D721Med (cell line): ENCODE results near the gene PLPPR1.

ENCODE experiments used
- DNase-seq: peaks from one replicate; pipeline ENCODE4 v3.0.0; 2011; ENCODE audit warnings: low spot score; ENCODE audit not compliant: insufficient read length
- FAIRE-seq: peaks from 2 replicates; lab custom pipeline; 2011; peaks lifted over from hg19 to GRCh38; lab: Jason Lieb, UNC
- TF ChIP-seq, protein P1 (sequence below): IDR thresholded peaks from 2 replicates; pipeline ENCODE4 v1.5.1; 2012; ENCODE audit warnings: mild to moderate bottlenecking, control low read depth; ENCODE audit not compliant: insufficient read depth; ENCODE audit errors: missing control alignments

Gene PLPPR1

DNA sequence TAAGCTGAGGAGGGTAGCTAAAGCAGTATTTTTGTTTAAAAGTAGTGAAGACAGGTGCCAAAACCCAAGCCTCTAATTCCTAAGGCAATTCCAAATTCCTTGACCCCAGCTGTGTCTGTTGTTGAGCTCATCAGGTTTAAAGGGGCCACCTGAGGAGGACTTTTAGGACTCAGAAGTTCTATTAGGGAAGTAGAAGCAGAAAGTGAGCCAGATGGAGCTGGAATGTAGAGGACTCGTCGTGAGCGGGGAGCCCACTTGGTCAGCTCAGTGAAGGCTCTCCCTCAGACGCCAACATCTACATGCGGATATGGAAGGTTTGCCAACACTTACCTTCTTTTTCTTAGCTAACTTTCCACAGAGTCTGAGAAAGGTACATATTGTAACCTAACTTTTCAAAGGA is 102.8 kb downstream of the PLPPR1 start:
- FAIRE-seq (no peak), DNase-seq (no peak)
- TF ChIP-seq, protein P1, sequence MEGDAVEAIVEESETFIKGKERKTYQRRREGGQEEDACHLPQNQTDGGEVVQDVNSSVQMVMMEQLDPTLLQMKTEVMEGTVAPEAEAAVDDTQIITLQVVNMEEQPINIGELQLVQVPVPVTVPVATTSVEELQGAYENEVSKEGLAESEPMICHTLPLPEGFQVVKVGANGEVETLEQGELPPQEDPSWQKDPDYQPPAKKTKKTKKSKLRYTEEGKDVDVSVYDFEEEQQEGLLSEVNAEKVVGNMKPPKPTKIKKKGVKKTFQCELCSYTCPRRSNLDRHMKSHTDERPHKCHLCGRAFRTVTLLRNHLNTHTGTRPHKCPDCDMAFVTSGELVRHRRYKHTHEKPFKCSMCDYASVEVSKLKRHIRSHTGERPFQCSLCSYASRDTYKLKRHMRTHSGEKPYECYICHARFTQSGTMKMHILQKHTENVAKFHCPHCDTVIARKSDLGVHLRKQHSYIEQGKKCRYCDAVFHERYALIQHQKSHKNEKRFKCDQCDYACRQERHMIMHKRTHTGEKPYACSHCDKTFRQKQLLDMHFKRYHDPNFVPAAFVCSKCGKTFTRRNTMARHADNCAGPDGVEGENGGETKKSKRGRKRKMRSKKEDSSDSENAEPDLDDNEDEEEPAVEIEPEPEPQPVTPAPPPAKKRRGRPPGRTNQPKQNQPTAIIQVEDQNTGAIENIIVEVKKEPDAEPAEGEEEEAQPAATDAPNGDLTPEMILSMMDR, result no peak

DNA sequence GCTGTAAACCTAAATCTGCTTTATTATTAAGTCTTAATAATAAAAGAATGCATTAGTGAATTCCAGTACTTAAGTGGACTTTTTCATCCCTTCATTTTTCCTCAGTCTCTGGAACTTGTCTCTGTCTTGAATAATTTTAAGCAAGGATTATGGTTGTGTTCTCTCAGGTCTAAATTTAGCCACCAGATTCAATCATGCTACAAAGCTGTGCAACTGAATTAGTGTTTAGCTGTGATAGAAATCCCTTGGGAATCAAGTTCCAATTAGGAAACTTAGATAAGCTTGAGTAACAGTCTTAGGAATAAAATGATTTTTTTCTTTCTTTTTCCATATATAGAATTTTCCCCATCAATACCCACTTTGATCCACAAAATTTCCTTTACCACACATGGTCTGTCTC is 104.3 kb downstream of the PLPPR1 start:
- DNase-seq (no peak), FAIRE-seq (peak; percentile 32)
- TF ChIP-seq, protein P1, result no peak

DNA sequence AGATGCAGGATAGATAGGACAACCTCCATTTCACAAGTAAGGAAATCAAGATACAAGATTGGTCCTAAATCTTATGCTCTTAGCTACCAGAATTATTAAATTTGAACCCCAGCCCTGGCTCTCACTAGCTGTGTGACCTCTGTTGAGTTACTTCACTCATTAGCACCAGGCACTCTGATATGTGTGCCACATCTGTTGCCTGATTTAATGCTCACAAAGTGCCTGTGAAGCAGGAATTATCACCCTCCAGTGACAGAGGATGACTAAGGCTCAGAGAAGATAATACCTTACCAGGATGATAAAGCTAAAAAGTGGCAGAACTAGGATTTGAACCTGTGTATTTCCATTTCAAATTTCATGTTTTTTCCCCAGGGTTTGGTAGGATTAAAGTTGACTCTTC is 110.0 kb downstream of the PLPPR1 start:
- DNase-seq, result no peak
- peak; percentile 98 for FAIRE-seq
- TF ChIP-seq, protein P1, result no peak

DNA sequence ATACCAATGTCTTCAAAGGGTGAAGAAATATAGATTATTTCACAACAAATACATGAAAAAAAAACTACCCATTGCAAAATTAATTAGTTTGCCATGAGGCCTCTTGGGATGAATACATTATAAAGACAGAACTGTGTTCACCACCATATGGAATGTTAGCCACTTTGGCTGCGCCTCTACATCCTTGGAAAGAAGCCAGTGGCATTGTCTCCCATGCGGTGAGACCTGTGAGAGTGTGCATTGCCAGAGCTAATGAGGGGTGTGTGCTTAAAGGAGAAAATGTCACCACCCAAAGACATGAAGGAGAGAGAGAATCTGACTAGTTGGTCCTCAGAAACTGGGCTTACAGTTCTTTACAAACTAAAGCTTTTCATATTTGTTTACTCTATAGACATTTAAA is 110.6 kb downstream of the PLPPR1 start:
- DNase-seq, result no peak
- TF ChIP-seq, protein P1, result no peak
- peak; percentile 6 for FAIRE-seq

DNA sequence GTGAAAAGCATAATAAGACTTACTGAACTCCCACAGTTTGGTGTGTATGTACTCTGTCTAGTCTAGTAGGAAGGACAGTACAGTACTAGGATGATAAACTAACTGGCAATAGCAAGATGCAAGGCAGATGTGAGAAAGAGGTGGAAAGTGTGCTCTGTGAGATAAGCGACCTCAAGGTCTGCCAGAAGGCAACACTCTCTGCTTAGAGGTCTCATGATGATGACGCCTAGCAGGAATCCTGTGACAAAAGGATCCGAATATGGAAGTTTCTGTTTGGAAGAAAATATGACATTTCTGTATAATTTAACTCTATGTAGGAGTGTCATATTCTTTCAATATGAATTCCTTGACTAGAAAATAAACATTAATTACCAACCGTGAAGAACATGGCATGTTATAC is 112.2 kb downstream of the PLPPR1 start:
- FAIRE-seq (peak; percentile 84), DNase-seq (no peak)
- TF ChIP-seq, protein P1, result no peak

DNA sequence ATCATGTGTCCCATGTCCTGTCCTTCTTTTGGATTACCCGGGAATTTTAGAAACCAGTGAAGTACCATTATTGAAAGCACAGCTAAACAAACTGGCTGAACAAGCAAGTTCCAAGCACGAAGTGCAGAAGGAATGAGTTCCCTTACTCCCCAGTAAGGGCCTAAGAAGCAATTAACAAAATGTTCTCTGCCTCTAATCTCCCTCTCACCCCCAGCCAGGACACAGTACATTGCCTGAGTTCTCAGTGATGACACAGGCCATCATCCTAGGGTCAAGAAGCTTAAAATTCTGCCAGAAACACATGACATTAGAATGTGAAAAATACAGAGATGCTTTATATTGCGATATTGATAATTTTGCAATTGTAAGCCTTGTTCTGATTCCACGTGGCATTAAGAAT is 118.0 kb downstream of the PLPPR1 start:
- no peak for FAIRE-seq
- TF ChIP-seq, protein P1, result no peak

DNA sequence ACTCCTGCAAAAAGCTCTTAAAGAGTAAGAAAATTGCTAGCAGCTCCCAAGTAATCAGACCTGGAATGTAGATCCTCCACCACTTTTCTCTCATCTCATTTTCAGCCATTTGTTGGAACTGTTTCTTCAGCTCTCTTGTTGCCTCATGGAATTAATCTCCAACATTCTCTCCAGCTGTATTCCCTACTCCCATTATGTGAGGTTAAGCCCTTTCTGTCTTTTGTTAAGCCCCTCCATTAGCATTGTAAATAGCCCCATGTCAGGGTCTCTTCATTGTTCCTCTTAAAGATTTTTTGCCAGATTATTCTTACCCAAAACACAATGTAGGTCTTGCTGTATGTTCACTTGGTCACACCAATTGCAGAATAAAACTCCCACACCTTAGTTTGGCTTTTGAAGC is 119.8 kb downstream of the PLPPR1 start:
- FAIRE-seq, result no peak
- DNase-seq, result no peak
- TF ChIP-seq, protein P1, result no peak

More for the DNA sequence above, 118.0 kb downstream of the PLPPR1 start:
- no peak for DNase-seq
